HG03575 (cell line): ENCODE results near the gene MGAT4B.

Experiments
- ATAC-seq: cut with Tn5 transposase; IDR thresholded peaks from one replicate; pipeline ENCODE4 v1.9.1; 2021; ENCODE audit not compliant: unreplicated experiment, insufficient number of reproducible peaks, low FRiP score; ENCODE audit errors: extremely low read depth

Gene MGAT4B

GRCh38 chr5:179779826-179780225 lies 26.8 kb downstream of the MGAT4B start:
- ATAC-seq = no peak

GRCh38 chr5:179778591-179778990 lies 28.1 kb downstream of the MGAT4B start:
- ATAC-seq = no peak

- ATAC-seq = no peak
Observed at GRCh38 chr5:179777909-179778308, 28.8 kb downstream of the MGAT4B start.

- ATAC-seq = no peak
Observed at GRCh38 chr5:179777456-179777855, 29.2 kb downstream of the MGAT4B start.

- ATAC-seq = no peak
Observed at GRCh38 chr5:179776411-179776938, 30.2 kb downstream of the MGAT4B start.

- ATAC-seq = no peak
Observed at GRCh38 chr5:179774442-179774841, 32.2 kb downstream of the MGAT4B start.

GRCh38 chr5:179773686-179774040 lies 33.0 kb downstream of the MGAT4B start:
- no peak for ATAC-seq

- ATAC-seq = no peak
Observed at GRCh38 chr5:179772351-179772750, 34.3 kb downstream of the MGAT4B start.

GRCh38 chr5:179771311-179771895 lies 35.3 kb downstream of the MGAT4B start:
- ATAC-seq = no peak

- ATAC-seq = no peak
Observed at GRCh38 chr5:179769796-179770195, 36.9 kb downstream of the MGAT4B start.

GRCh38 chr5:179769271-179769670 lies 37.4 kb downstream of the MGAT4B start:
- no peak for ATAC-seq

GRCh38 chr5:179768326-179769085 lies 38.2 kb downstream of the MGAT4B start:
- ATAC-seq = no peak

GRCh38 chr5:179767496-179768100 lies 39.1 kb downstream of the MGAT4B start:
- no peak for ATAC-seq

GRCh38 chr5:179766726-179767455 lies 39.8 kb downstream of the MGAT4B start:
- no peak for ATAC-seq

- no peak for ATAC-seq
Observed at GRCh38 chr5:179766021-179766725, 40.5 kb downstream of the MGAT4B start.

GRCh38 chr5:179765400-179765799 lies 41.3 kb downstream of the MGAT4B start:
- no peak for ATAC-seq

GRCh38 chr5:179764056-179764455 lies 42.6 kb downstream of the MGAT4B start:
- ATAC-seq = no peak

- ATAC-seq = no peak
Observed at GRCh38 chr5:179763215-179763945, 43.3 kb downstream of the MGAT4B start.
